Measurements from ENCODE around the gene OR2T11.
"Not testable (repeated sequence)": the region's sequence is repeated elsewhere in the genome, so short reads cannot be mapped to it uniquely, and the experiment has no call there.

GRCh38 chr1:248640906-248641305 lies 6.0 kb upstream of the OR2T11 start:
- not testable (repeated sequence) for TF ChIP-seq POLR2A, CTCF (IDR thresholded peaks at IDR 0.05)

Measured in testis (tissue), 2 donors.